PC-9 (cell line): ENCODE measurements around the gene MAGEA1.

Experiments used
- EZH2 ChIP-seq: fragments of 200-600 bp; sonication (generic); IDR thresholded peaks from 2 replicates; pipeline ENCODE4 v1.8.0; 2017; ENCODE audit warnings: antibody characterized with exemption, low read depth
- TF ChIP-seq, protein P1 (sequence below): fragments of 200-600 bp; sonication (generic); conservative IDR thresholded peaks from 2 replicates; pipeline ENCODE4 v1.6.1; 2017; ENCODE audit warnings: mixed run types, antibody characterized with exemption, mild to moderate bottlenecking, moderate library complexity

- TF ChIP-seq, protein P1, sequence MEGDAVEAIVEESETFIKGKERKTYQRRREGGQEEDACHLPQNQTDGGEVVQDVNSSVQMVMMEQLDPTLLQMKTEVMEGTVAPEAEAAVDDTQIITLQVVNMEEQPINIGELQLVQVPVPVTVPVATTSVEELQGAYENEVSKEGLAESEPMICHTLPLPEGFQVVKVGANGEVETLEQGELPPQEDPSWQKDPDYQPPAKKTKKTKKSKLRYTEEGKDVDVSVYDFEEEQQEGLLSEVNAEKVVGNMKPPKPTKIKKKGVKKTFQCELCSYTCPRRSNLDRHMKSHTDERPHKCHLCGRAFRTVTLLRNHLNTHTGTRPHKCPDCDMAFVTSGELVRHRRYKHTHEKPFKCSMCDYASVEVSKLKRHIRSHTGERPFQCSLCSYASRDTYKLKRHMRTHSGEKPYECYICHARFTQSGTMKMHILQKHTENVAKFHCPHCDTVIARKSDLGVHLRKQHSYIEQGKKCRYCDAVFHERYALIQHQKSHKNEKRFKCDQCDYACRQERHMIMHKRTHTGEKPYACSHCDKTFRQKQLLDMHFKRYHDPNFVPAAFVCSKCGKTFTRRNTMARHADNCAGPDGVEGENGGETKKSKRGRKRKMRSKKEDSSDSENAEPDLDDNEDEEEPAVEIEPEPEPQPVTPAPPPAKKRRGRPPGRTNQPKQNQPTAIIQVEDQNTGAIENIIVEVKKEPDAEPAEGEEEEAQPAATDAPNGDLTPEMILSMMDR: no peak
- TF ChIP-seq EZH2: no peak
Measured at GRCh38 chrX:153164733-153165132, 14.4 kb upstream of the MAGEA1 start.
